Fibroblast of pulmonary artery (primary cell): ENCODE results near the gene MTMR3.

ENCODE experiments used
- DNase-seq: peaks from one replicate; pipeline ENCODE4 v3.0.0-alpha.2; 2010; ENCODE audit warnings: low read depth
- H3K4me3 ChIP-seq: replicated peaks from 2 replicates; pipeline ENCODE4 v1.5.1; 2011; ENCODE audit warnings: low read depth, mild to moderate bottlenecking, control low read depth, low read length, moderate library complexity
- TF ChIP-seq, protein P1 (sequence below): IDR thresholded peaks from 2 replicates; pipeline ENCODE4 v1.5.1; 2011; ENCODE audit warnings: mild to moderate bottlenecking, control low read depth, low read length, inconsistent platforms; ENCODE audit errors: missing control alignments

The MTMR3 gene

DNA sequence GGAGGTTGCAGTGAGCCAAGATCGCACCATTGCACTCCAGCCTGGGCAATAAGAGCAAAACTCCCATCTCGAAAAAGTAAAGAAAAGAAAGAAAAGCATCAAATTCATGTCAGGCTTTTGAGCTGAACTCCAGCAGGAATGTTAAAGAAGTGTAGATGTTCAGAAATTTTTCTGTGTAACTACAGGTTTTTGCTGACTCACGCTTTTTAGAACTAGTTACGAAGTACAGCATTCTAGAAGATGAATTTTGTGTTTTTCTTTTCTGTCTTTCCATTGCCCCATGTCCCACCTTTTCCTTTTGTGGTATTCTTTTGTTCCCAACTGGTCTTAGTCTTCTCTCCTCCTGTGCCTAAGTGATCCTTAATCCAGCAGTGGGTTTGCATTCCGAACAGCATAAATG, 141.3 kb downstream of the MTMR3 start:
- DNase-seq, result no peak
- H3K4me3 ChIP-seq, result no peak overlapping the region

DNA sequence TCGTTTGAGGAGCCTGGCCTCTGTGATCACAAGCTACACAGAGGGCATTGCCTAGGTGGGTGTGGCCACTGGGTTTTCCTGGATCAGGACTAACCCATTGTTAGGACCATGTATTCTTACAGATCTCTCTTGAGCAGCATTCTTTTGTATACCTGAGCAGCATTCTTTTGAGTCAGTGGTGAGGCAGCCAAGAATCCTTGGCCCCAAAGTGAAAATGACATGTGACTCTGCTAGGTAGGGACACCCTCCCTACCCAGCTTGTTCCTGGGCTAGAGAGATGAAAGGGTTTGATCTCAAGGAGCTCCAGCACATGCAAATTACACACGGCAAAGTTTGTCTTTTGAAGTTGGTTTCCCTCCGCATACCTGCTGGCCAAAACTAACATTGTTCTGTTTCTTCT, 142.2 kb downstream of the MTMR3 start:
- no peak for DNase-seq
- TF ChIP-seq, protein P1, sequence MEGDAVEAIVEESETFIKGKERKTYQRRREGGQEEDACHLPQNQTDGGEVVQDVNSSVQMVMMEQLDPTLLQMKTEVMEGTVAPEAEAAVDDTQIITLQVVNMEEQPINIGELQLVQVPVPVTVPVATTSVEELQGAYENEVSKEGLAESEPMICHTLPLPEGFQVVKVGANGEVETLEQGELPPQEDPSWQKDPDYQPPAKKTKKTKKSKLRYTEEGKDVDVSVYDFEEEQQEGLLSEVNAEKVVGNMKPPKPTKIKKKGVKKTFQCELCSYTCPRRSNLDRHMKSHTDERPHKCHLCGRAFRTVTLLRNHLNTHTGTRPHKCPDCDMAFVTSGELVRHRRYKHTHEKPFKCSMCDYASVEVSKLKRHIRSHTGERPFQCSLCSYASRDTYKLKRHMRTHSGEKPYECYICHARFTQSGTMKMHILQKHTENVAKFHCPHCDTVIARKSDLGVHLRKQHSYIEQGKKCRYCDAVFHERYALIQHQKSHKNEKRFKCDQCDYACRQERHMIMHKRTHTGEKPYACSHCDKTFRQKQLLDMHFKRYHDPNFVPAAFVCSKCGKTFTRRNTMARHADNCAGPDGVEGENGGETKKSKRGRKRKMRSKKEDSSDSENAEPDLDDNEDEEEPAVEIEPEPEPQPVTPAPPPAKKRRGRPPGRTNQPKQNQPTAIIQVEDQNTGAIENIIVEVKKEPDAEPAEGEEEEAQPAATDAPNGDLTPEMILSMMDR, result no peak
- H3K4me3 ChIP-seq, result no peak overlapping the region

More for the DNA sequence above, 141.3 kb downstream of the MTMR3 start:
- TF ChIP-seq, protein P1, result no peak

DNA sequence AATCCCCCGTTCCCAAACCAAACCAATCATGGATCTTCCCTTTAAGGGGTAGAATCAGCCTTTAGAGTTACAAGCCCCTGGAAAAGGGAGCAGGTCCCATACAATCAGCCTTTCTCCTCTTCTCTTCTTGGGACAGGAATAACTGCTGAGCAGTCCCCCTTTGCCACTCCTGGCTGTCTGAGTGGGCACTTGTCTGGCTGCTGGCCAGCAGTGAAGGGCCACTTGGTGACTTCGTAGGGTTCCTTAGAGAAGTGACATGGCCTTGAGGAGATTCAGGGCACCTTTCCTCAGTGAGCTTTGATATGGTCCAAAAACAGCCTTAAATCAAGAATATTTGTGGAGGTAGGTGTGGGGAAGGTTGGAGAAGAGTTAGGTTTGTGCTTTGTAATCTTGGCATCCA, 143.8 kb downstream of the MTMR3 start:
- no peak overlapping the region for H3K4me3 ChIP-seq
- DNase-seq, result no peak
- TF ChIP-seq, protein P1, result no peak

DNA sequence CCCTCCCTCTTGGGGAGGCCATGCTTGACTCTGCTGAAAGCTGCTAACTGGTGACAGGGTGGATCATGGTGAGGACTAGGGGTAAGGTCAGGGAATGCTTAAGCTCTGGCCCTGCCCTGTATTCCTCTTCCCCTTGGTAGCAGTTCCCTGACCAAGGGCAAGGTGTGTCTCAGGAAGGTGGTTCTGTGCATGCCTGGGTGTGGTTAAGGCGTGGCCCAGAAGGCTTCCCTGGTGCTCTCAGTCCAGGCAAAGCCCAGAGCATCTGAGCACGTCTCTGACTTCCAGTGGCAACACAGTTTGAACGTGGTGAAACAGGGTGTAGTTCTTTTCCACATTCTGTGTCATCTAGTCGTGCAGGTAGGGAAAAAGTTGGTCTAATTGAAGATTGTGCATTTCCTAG, 144.2 kb downstream of the MTMR3 start:
- DNase-seq, result no peak
- TF ChIP-seq, protein P1, result no peak
- no peak overlapping the region for H3K4me3 ChIP-seq

DNA sequence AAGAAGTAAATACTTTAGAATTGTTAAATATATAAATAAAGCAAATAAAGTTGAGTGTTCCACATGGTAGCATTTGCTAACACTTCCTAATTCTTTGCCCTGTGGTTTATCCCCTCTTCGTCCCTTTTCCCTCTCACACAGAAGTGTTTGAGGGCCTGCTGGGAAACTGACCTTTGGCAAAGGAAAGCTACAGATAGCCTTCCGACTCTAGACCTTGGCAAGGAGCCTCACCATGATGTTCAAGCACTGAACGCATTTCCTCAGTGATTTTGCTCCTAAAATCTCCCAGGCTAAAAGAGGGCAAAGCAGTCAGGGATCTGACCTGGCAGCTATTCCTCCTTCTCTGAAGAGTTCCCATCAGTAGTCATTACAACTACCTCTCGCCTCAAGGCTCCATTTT, 144.8 kb downstream of the MTMR3 start:
- TF ChIP-seq, protein P1, result no peak
- no peak overlapping the region for H3K4me3 ChIP-seq
- no peak for DNase-seq

DNA sequence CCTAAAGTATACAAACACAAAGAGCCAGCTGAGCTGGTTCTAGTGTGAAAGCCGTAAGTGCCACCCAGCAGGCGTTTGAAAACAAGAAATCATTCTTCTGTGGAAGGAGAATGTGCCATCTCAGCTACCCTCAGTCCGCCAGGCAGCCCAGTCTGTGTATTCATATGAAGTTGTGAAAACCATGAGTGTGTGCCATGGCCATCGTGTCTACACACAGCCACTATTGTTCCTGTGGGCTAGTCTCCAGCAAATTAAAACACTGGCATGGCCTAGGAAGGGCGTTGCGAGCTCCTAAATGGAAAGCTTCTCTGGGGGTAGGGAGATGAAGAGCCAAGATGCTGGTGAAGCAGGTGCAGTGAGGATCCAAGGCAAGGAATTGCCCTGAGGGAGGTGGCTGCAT, 145.8 kb downstream of the MTMR3 start:
- TF ChIP-seq, protein P1, result no peak
- DNase-seq, result no peak
- no peak overlapping the region for H3K4me3 ChIP-seq

DNA sequence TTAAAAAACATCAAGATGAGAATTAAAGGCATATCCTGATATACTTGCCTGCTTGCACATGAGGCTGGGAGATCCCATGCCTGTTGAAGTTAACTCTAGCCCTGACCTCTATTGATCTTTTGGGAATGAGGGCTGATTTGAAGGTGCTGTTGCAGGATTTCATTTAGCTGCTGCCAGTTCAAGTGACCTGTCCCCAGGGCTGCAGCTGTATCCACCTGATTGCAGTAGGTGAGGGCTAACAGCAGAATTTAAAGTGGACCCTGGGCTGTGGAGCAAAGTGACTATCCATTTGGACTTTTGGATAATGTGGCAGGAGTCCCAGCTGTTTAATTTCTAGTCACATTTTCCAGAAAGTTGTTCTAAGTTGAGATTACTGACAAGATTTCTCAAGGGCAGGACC, 146.5 kb downstream of the MTMR3 start:
- H3K4me3 ChIP-seq, result no peak overlapping the region
- no peak for DNase-seq
- TF ChIP-seq, protein P1, result no peak
